B cell (primary cell): ENCODE data around the gene FA2H. TPM values are rescaled to one million over a fixed set of nuclear protein-coding genes. Genes with fewer than 3 reads are reported as not detected.
A peak's percentile ranks its signal among the peaks of the same experiment; 100 is the strongest.

Experiments used
- ATAC-seq: fragments of 200-7000 bp; cut with Tn5 transposase; one replicate; pipeline ENCODE4 v1.10.0; 2021; ENCODE audit warnings: low read depth, mild to moderate bottlenecking, moderate number of reproducible peaks, moderate library complexity
- CTCF ChIA-PET: fragments of 350-600 bp; sonication (Branson Sonifier 250); formaldehyde crosslinking; loops from one replicate; lab custom pipeline; 2021; ENCODE audit warnings: antibody characterized with exemption, inconsistent platforms; lab: Charles Lee
- POLR2A ChIA-PET: fragments of 350-600 bp; sonication (Branson Sonifier 250); formaldehyde crosslinking; loops from one replicate; lab custom pipeline; 2021; ENCODE audit warnings: antibody characterized with exemption; lab: Charles Lee
- DNase-seq: peaks from one replicate; pipeline ENCODE4 v3.0.0; 2013
- H2AFZ ChIP-seq: 2 replicates; pipeline ENCODE4 v1.6.1; 2012; ENCODE audit warnings: mild to moderate bottlenecking, low read depth, low read length; ENCODE audit not compliant: insufficient read depth, poor library complexity, severe bottlenecking
- H3K27ac ChIP-seq, 2 donors: 1 replicate in 1 of 2; 2 replicates in 1 of 2; pipeline ENCODE4 v1.5.1; 2012 to 2013; ENCODE audit warnings: low read length in 2 of 2, mild to moderate bottlenecking in 2 of 2, moderate library complexity in 1 of 2
- H3K27me3 ChIP-seq, 4 experiments: fragments of 200-600 bp in 1 of 4; sonication (generic) in 1 of 4; replicated peaks in 1 of 4; 1 replicate in 2 of 4; 2 replicates in 2 of 4; pipeline versions ENCODE4 v1.6.1 to v1.7.0; 2013 to 2016; ENCODE audit warnings: low read length in 3 of 4, mild to moderate bottlenecking in 2 of 4, mixed read lengths in 1 of 4, moderate library complexity in 1 of 4; ENCODE audit not compliant: insufficient read depth in 4 of 4, control insufficient read depth in 3 of 4; ENCODE audit errors: control extremely low read depth in 1 of 4
- H3K36me3 ChIP-seq, 2 experiments: replicated peaks in 1 of 2; 1 replicate in 1 of 2; 2 replicates in 1 of 2; pipeline versions ENCODE4 v1.6.1 to v1.7.1; 2013; ENCODE audit warnings: low read length in 1 of 2; ENCODE audit not compliant: insufficient read depth in 2 of 2, control insufficient read depth in 1 of 2; ENCODE audit errors: control extremely low read depth in 1 of 2, extremely low read depth in 1 of 2
- H3K4me1 ChIP-seq, 2 donors: fragments of 200-600 bp in 1 of 2; sonication (generic) in 1 of 2; 1 replicate in 1 of 2; 2 replicates in 1 of 2; pipeline versions ENCODE4 v1.5.1 to v1.6.1; 2013 to 2017; ENCODE audit warnings: low read length in 2 of 2; ENCODE audit not compliant: control insufficient read depth in 2 of 2, insufficient read depth in 2 of 2
- H3K4me2 ChIP-seq: replicated peaks from 2 replicates; pipeline ENCODE3; 2012; ENCODE audit warnings: mild to moderate bottlenecking, low read depth, low read length; ENCODE audit not compliant: poor library complexity, severe bottlenecking
- H3K4me3 ChIP-seq, 5 experiments: fragments of 200-600 bp in 1 of 5; sonication (generic) in 1 of 5; 1 replicate in 3 of 5; 2 replicates in 2 of 5; pipeline versions ENCODE4 v1.5.1 to v1.7.0; 2011 to 2016; ENCODE audit warnings: low read length in 4 of 5, mild to moderate bottlenecking in 4 of 5, low read depth in 2 of 5, control low read depth in 1 of 5, moderate library complexity in 1 of 5; ENCODE audit not compliant: insufficient read depth in 1 of 5; ENCODE audit errors: control extremely low read depth in 1 of 5, extremely low read depth in 1 of 5
- H3K79me2 ChIP-seq: fragments of 200-600 bp; sonication (generic); one replicate; pipeline ENCODE4 v1.6.0; 2016; ENCODE audit warnings: low read length; ENCODE audit not compliant: control insufficient read depth, insufficient read depth
- H3K9ac ChIP-seq: fragments of 200-600 bp; sonication (generic); 2 replicates; pipeline ENCODE4 v1.6.1; 2017; ENCODE audit warnings: mild to moderate bottlenecking, low read length, moderate library complexity
- H3K9me3 ChIP-seq, 3 donors: one replicate each; pipeline versions ENCODE4 v1.6.1 to v1.7.1; 2013; ENCODE audit warnings: low read length in 2 of 3; ENCODE audit not compliant: control insufficient read depth in 2 of 3, insufficient read depth in 1 of 3; ENCODE audit errors: control extremely low read depth in 1 of 3
- H4K20me1 ChIP-seq: 2 replicates; pipeline ENCODE4 v1.6.0; 2012; ENCODE audit warnings: mild to moderate bottlenecking, low read length; ENCODE audit not compliant: insufficient read depth, control insufficient read depth, poor library complexity, severe bottlenecking
- H3K27ac Mint-ChIP-seq: one replicate; pipeline ENCODE4 v1.8.0; 2021; ENCODE audit warnings: mixed read lengths
- H3K27me3 Mint-ChIP-seq: one replicate; pipeline ENCODE4 v1.8.0; 2021; ENCODE audit warnings: mixed read lengths
- H3K4me1 Mint-ChIP-seq: one replicate; pipeline ENCODE4 v1.8.0; 2021; ENCODE audit warnings: mixed read lengths
- H3K4me3 Mint-ChIP-seq: one replicate; pipeline ENCODE4 v1.8.0; 2021; ENCODE audit warnings: mixed read lengths
- H3K9me3 Mint-ChIP-seq: one replicate; pipeline ENCODE4 v1.8.0; 2022; ENCODE audit warnings: mixed read lengths; ENCODE audit not compliant: insufficient read depth
- EZH2 ChIP-seq: IDR thresholded peaks from 2 replicates; pipeline ENCODE4 v1.6.1; 2012; ENCODE audit warnings: borderline replicate concordance, low read depth, mild to moderate bottlenecking, moderate library complexity, low read length; ENCODE audit not compliant: insufficient read depth, poor library complexity, severe bottlenecking
- WGBS: methylation state at CpG from one replicate; pipeline ENCODE4 v1.1.5; 2013; ENCODE audit warnings: missing lambda C conversion rate; ENCODE audit not compliant: insufficient coverage; 5-methylcytosine and 5-hydroxymethylcytosine counted together
- intact Hi-C: fragments of 100-400 bp; cut with micrococcal nuclease; formaldehyde crosslinking; loops from one replicate; pipeline ENCODE4 v1.10.0; 2022
- polyA plus RNA-seq: library from polyadenylated mRNA; depleted of rRNA; stranded (reverse); fragments of >200 nt; gene quantifications from 2 replicates; pipeline ENCODE4 v1.2.3, GENCODE V29; 2012
- total RNA-seq, 2 donors: library from RNA; stranded (reverse); fragments of 120-200 nt in 1 of 2; gene quantifications; 1 replicate in 1 of 2; 2 replicates in 1 of 2; pipeline versions ENCODE4 v1.2.3 to v1.2.4, GENCODE V29; 2013 to 2022
- TF ChIP-seq, protein P1 (sequence below): fragments of 200-600 bp; IDR thresholded peaks from one replicate; pipeline ENCODE4 v1.8.0; 2022; ENCODE audit warnings: antibody characterized with exemption, mild to moderate bottlenecking

FA2H gene
- total and polyA plus RNA-seq, 2 donors (not counting 1 experiment from before 2014, with no cell fraction given): 1.0 to 3.6 TPM

- H3K27ac Mint-ChIP-seq: peak within 1 kb of the TSS; percentile 92
- Histone ChIP-seq H2AFZ (peak within 1 kb of the TSS; percentile 98), H3K27me3 (no peaks in the 10 kb centered on the region), H4K20me1 (peaks cover 39% of the 10 kb centered on the region), H3K4me2 (peak within 1 kb of the TSS; percentile 89), H3K9ac (peak within 1 kb of the TSS; percentile 88), H3K27ac (peak within 1 kb of the TSS; percentile 64 to 89), H3K36me3 (peaks cover 6 to 32% of the 10 kb centered on the region in 2 experiments), H3K4me1 (peaks cover 10 to 14% of the 10 kb centered on the region in 2 donors), H3K4me3 (peak within 1 kb of the TSS; percentile 80 to 99 (median 81)), H3K79me2 (peaks cover 50% of the 10 kb centered on the region), H3K9me3 (no peaks in the 10 kb centered on the region)
- H3K9me3 Mint-ChIP-seq: no peaks in the 10 kb centered on the region
- under 1% methylated on average over 58 of the region's 63 CpGs for WGBS
- intact Hi-C loops: loop anchor here (1.0 to 10.0 kb wide), 6 partner anchors 16 to 981 kb away; partner anchors contain the start of genes CFDP1, KARS1, MLKL and TERF2IP
- CTCF ChIA-PET: interaction anchor here (0.7 to 2.1 kb wide), 10 partner anchors 15 to 369 kb away, joined by 3 to 8 read pairs (median 4); partner anchors contain the start of genes GLG1, MLKL and WDR59
- H3K4me3 Mint-ChIP-seq: peak within 1 kb of the TSS; percentile 93
- peaks cover 38% of the 10 kb centered on the region for H3K4me1 Mint-ChIP-seq
- DNase-seq (peak; percentile 98), ATAC-seq (peak; percentile 100)
- H3K27me3 Mint-ChIP-seq: no peaks in the 10 kb centered on the region
- no peak for TF ChIP-seq EZH2
- TF ChIP-seq, protein P1, sequence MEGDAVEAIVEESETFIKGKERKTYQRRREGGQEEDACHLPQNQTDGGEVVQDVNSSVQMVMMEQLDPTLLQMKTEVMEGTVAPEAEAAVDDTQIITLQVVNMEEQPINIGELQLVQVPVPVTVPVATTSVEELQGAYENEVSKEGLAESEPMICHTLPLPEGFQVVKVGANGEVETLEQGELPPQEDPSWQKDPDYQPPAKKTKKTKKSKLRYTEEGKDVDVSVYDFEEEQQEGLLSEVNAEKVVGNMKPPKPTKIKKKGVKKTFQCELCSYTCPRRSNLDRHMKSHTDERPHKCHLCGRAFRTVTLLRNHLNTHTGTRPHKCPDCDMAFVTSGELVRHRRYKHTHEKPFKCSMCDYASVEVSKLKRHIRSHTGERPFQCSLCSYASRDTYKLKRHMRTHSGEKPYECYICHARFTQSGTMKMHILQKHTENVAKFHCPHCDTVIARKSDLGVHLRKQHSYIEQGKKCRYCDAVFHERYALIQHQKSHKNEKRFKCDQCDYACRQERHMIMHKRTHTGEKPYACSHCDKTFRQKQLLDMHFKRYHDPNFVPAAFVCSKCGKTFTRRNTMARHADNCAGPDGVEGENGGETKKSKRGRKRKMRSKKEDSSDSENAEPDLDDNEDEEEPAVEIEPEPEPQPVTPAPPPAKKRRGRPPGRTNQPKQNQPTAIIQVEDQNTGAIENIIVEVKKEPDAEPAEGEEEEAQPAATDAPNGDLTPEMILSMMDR: no peak
- POLR2A ChIA-PET: interaction anchor here (0.6 to 1.3 kb wide), 9 partner anchors 28 to 981 kb away, joined by 3 to 7 read pairs (median 4); partner anchors contain the start of genes GLG1 and MLKL
These were observed 108.0 kb downstream of the FA2H start, which contains the start of gene RFWD3 for GRCh38 chr16:74666425-74667254. RFWD3 (minus strand) TSS chr16:74666877; CDS start chr16:74661449, 5,428 bp downstream.
